Astrocyte (in vitro differentiated cells and primary cell): ENCODE results near the gene NRG3. TPM values are rescaled to one million over a fixed set of nuclear protein-coding genes. Genes with fewer than 3 reads are reported as not detected.

Experiments used
- DNase-seq: peaks from one replicate; pipeline ENCODE4 v3.0.0-alpha.2; 2010; ENCODE audit warnings: low read depth
- FAIRE-seq: peaks from 2 replicates; lab custom pipeline; 2011; peaks lifted over from hg19 to GRCh38; lab: Jason Lieb, UNC
- H2AFZ ChIP-seq: 2 replicates; pipeline ENCODE4 v1.6.0; 2012; ENCODE audit warnings: low read depth, low read length, inconsistent platforms
- H3K27ac ChIP-seq: 2 replicates; pipeline ENCODE4 v1.5.1; 2011; ENCODE audit warnings: low read depth, low read length, inconsistent platforms
- H3K27me3 ChIP-seq: 2 replicates; pipeline ENCODE4 v1.6.0; 2011; ENCODE audit warnings: low read length, inconsistent platforms; ENCODE audit not compliant: insufficient read depth
- H3K36me3 ChIP-seq: 2 replicates; pipeline ENCODE4 v1.5.1; 2011; ENCODE audit warnings: low read length, inconsistent platforms; ENCODE audit not compliant: insufficient read depth
- H3K4me1 ChIP-seq: 2 replicates; pipeline ENCODE4 v1.5.1; 2011; ENCODE audit warnings: low read length, inconsistent platforms; ENCODE audit not compliant: insufficient read depth
- H3K4me2 ChIP-seq: 2 replicates; pipeline ENCODE4 v1.6.0; 2012; ENCODE audit warnings: low read length, inconsistent platforms
- H3K4me3 ChIP-seq: 2 replicates; pipeline ENCODE4 v1.5.1; 2011; ENCODE audit warnings: low read depth, mild to moderate bottlenecking, low read length, inconsistent platforms; ENCODE audit not compliant: insufficient read depth
- H3K79me2 ChIP-seq: 2 replicates; pipeline ENCODE4 v1.6.0; 2012; ENCODE audit warnings: mild to moderate bottlenecking, low read length, inconsistent platforms; ENCODE audit not compliant: insufficient read depth
- H3K9ac ChIP-seq: 2 replicates; pipeline ENCODE4 v1.6.0; 2012; ENCODE audit warnings: mild to moderate bottlenecking, low read length, inconsistent platforms
- H3K9me3 ChIP-seq: 2 replicates; pipeline ENCODE4 v1.5.1; 2012; ENCODE audit warnings: low read depth, mild to moderate bottlenecking, low read length, inconsistent platforms; ENCODE audit not compliant: insufficient read depth
- H4K20me1 ChIP-seq: 2 replicates; pipeline ENCODE4 v1.6.0; 2012; ENCODE audit warnings: low read length, inconsistent platforms; ENCODE audit not compliant: insufficient read depth
- H3K27ac Mint-ChIP-seq: one replicate; pipeline ENCODE4 v1.8.0; 2021; ENCODE audit warnings: mild to moderate bottlenecking, mixed read lengths; ENCODE audit not compliant: unreplicated experiment
- H3K27me3 Mint-ChIP-seq: one replicate; pipeline ENCODE4 v1.8.0; 2021; ENCODE audit warnings: low read depth, mixed read lengths; ENCODE audit not compliant: unreplicated experiment
- H3K36me3 Mint-ChIP-seq: one replicate; pipeline ENCODE4 v1.8.0; 2021; ENCODE audit warnings: low read depth, mixed read lengths; ENCODE audit not compliant: unreplicated experiment
- H3K4me1 Mint-ChIP-seq: one replicate; pipeline ENCODE4 v1.8.0; 2021; ENCODE audit warnings: low read depth, mixed read lengths; ENCODE audit not compliant: unreplicated experiment
- H3K4me3 Mint-ChIP-seq: one replicate; pipeline ENCODE4 v1.8.0; 2021; ENCODE audit warnings: mild to moderate bottlenecking, moderate library complexity, mixed read lengths; ENCODE audit not compliant: unreplicated experiment
- H3K9me3 Mint-ChIP-seq: one replicate; pipeline ENCODE4 v1.8.0; 2021; ENCODE audit warnings: mild to moderate bottlenecking, mixed read lengths; ENCODE audit not compliant: unreplicated experiment
- CTCF ChIP-seq: IDR thresholded peaks from 2 replicates; pipeline ENCODE4 v1.5.1; 2011; ENCODE audit warnings: low read depth, mild to moderate bottlenecking, inconsistent platforms, low read length, moderate library complexity; ENCODE audit not compliant: insufficient read depth
- EZH2 ChIP-seq: IDR thresholded peaks from 2 replicates; pipeline ENCODE4 v1.6.1; 2012; ENCODE audit warnings: mild to moderate bottlenecking, low read length, inconsistent platforms; ENCODE audit not compliant: insufficient read depth
- total RNA-seq: library from RNA; stranded (reverse); gene quantifications from 2 replicates; pipeline ENCODE4 v1.2.1, GENCODE V29; 2021

NRG3 gene
- total RNA-seq, 1 donor from 2014 or later, result 2.1 TPM

- H3K27me3 Mint-ChIP-seq, result no peaks in the 10 kb centered on the region
- H3K79me2 ChIP-seq, result no peaks in the 10 kb centered on the region
- H3K4me3 ChIP-seq, result no peak overlapping the region
- H3K36me3 ChIP-seq, result no peaks in the 10 kb centered on the region
- no peak overlapping the region for H3K9ac ChIP-seq
- H3K27ac Mint-ChIP-seq, result no peak overlapping the region
- H4K20me1 ChIP-seq, result no peaks in the 10 kb centered on the region
- no peaks in the 10 kb centered on the region for H3K4me1 ChIP-seq
- no peak overlapping the region for H3K4me2 ChIP-seq
- H3K4me1 Mint-ChIP-seq, result no peaks in the 10 kb centered on the region
- peaks cover 3% of the 10 kb centered on the region for H3K9me3 Mint-ChIP-seq
- H3K9me3 ChIP-seq, result no peaks in the 10 kb centered on the region
- H3K36me3 Mint-ChIP-seq, result no peaks in the 10 kb centered on the region
- no peak overlapping the region for H3K4me3 Mint-ChIP-seq
- no peaks in the 10 kb centered on the region for H3K27me3 ChIP-seq
- no peak for FAIRE-seq
- peak; percentile 2 for DNase-seq
- TF ChIP-seq EZH2, result no peak
- no peak for TF ChIP-seq CTCF
- no peak overlapping the region for H3K27ac ChIP-seq
- no peak overlapping the region for H2AFZ ChIP-seq
Observed at GRCh38 chr10:81978238-81978637, 103.2 kb downstream of the NRG3 start.

GRCh38 chr10:81981724-81982123 is 106.7 kb downstream of the NRG3 start:
- Histone ChIP-seq H3K27ac (no peak overlapping the region), H3K9ac (no peak overlapping the region)

More at GRCh38 chr10:81981724-81982123, 106.7 kb downstream of the NRG3 start:
- no peak overlapping the region for H2AFZ ChIP-seq
- DNase-seq (no peak), FAIRE-seq (no peak)
- Mint-ChIP-seq H3K4me3 (no peak overlapping the region), H3K27ac (no peak overlapping the region), H3K4me1 (no peaks in the 10 kb centered on the region), H3K27me3 (no peaks in the 10 kb centered on the region), H3K36me3 (no peaks in the 10 kb centered on the region), H3K9me3 (no peaks in the 10 kb centered on the region)
- H3K36me3 ChIP-seq, result no peaks in the 10 kb centered on the region
- H4K20me1 ChIP-seq, result no peaks in the 10 kb centered on the region
- TF ChIP-seq EZH2 (no peak), CTCF (no peak)
- H3K4me1 ChIP-seq, result no peaks in the 10 kb centered on the region
- H3K79me2 ChIP-seq, result no peaks in the 10 kb centered on the region
- no peak overlapping the region for H3K4me3 ChIP-seq
- no peaks in the 10 kb centered on the region for H3K9me3 ChIP-seq
- no peak overlapping the region for H3K4me2 ChIP-seq
- no peaks in the 10 kb centered on the region for H3K27me3 ChIP-seq
